GM12891 (cell line): ENCODE data around the gene TLE5.

Experiments used
- POLR2A ChIP-seq: IDR thresholded peaks from 2 replicates; pipeline ENCODE4 v1.6.1; 2011; ENCODE audit warnings: low read depth, low read length, control low read depth
- TAF1 ChIP-seq: IDR thresholded peaks from 2 replicates; pipeline ENCODE4 v1.6.1; 2011; ENCODE audit warnings: low read depth, low read length, control low read depth

GRCh38 chr19:3017923-3018322 lies 44.4 kb downstream of the TLE5 start:
- no peak for TF ChIP-seq POLR2A
- no peak for TF ChIP-seq TAF1
